ENCODE results near the gene LRP1. TPM values are rescaled to one million over a fixed set of nuclear protein-coding genes. Genes with fewer than 3 reads are reported as not detected.

Gene LRP1
- total RNA-seq, 1 donor from 2014 or later: 118 TPM

- Histone ChIP-seq H3K27ac (ENCODE audit: low read depth, low read length) (no peak overlapping the region), H3K4me3 (ENCODE audit: low read length in 3 of 3) (peak overlapping the region; percentile 37 to 45 (median 43)), H3K36me3 (ENCODE audit: control insufficient read depth in 3 of 3, insufficient read depth in 3 of 3, low read length in 3 of 3) (peaks cover 22 to 26% (median 23%) of the 10 kb centered on the region in 3 donors), H3K9me3 (ENCODE audit: control insufficient read depth in 3 of 3, low read length in 3 of 3) (no peaks in the 10 kb centered on the region), H3K4me1 (ENCODE audit: control insufficient read depth in 3 of 3, insufficient read depth in 3 of 3, low read length in 3 of 3) (peaks cover 69 to 94% (median 81%) of the 10 kb centered on the region in 3 donors), H3K27me3 (ENCODE audit: control insufficient read depth in 3 of 3, insufficient read depth in 3 of 3, low read length in 3 of 3) (peaks cover 15 to 35% (median 28%) of the 10 kb centered on the region in 3 donors), H3K9ac (ENCODE audit: low read depth in 1 of 3, low read length in 3 of 3) (peak overlapping the region in 1 of 3 donors; percentile 16)
Observed at GRCh38 chr12:57242691-57243454, 114.6 kb downstream of the LRP1 start.

GRCh38 chr12:57243521-57244311, 115.4 kb downstream of the LRP1 start:
- Histone ChIP-seq H3K36me3 (ENCODE audit: control insufficient read depth in 3 of 3, insufficient read depth in 3 of 3, low read length in 3 of 3) (peaks cover 25 to 32% (median 29%) of the 10 kb centered on the region in 3 donors), H3K27ac (ENCODE audit: low read depth, low read length) (no peak overlapping the region), H3K27me3 (ENCODE audit: control insufficient read depth in 3 of 3, insufficient read depth in 3 of 3, low read length in 3 of 3) (peaks cover 7 to 28% (median 26%) of the 10 kb centered on the region in 3 donors), H3K9me3 (ENCODE audit: control insufficient read depth in 3 of 3, low read length in 3 of 3) (no peaks in the 10 kb centered on the region), H3K4me3 (ENCODE audit: low read length in 3 of 3) (peak overlapping the region; percentile 11 to 43 (median 29)), H3K9ac (ENCODE audit: low read depth in 1 of 3, low read length in 3 of 3) (peak overlapping the region in 2 of 3 donors; percentile 38 to 54), H3K4me1 (ENCODE audit: control insufficient read depth in 3 of 3, insufficient read depth in 3 of 3, low read length in 3 of 3) (peaks cover 72 to 95% (median 80%) of the 10 kb centered on the region in 3 donors)

- H3K4me1 ChIP-seq (ENCODE audit: control insufficient read depth in 3 of 3, insufficient read depth in 3 of 3, low read length in 3 of 3): peaks cover 74 to 92% (median 81%) of the 10 kb centered on the region in 3 donors
- peak overlapping the region in 2 of 3 donors; percentile 38 to 54 for H3K9ac ChIP-seq (ENCODE audit: low read depth in 1 of 3, low read length in 3 of 3)
- H3K27me3 ChIP-seq (ENCODE audit: control insufficient read depth in 3 of 3, insufficient read depth in 3 of 3, low read length in 3 of 3): peaks cover 6 to 26% (median 25%) of the 10 kb centered on the region in 3 donors
- H3K36me3 ChIP-seq (ENCODE audit: control insufficient read depth in 3 of 3, insufficient read depth in 3 of 3, low read length in 3 of 3): peaks cover 25 to 35% (median 30%) of the 10 kb centered on the region in 3 donors
- H3K4me3 ChIP-seq (ENCODE audit: low read length in 3 of 3): peak overlapping the region; percentile 11 to 43 (median 17)
- H3K9me3 ChIP-seq (ENCODE audit: control insufficient read depth in 3 of 3, low read length in 3 of 3): no peaks in the 10 kb centered on the region
- H3K27ac ChIP-seq (ENCODE audit: low read depth, low read length): no peak overlapping the region
Observed at GRCh38 chr12:57244312-57244696, 116.0 kb downstream of the LRP1 start.

- Histone ChIP-seq H3K9me3 (ENCODE audit: control insufficient read depth in 3 of 3, low read length in 3 of 3) (no peaks in the 10 kb centered on the region), H3K27ac (ENCODE audit: low read depth, low read length) (no peak overlapping the region), H3K4me1 (ENCODE audit: control insufficient read depth in 3 of 3, insufficient read depth in 3 of 3, low read length in 3 of 3) (peaks cover 49 to 75% (median 57%) of the 10 kb centered on the region in 3 donors), H3K9ac (ENCODE audit: low read depth in 1 of 3, low read length in 3 of 3) (peak overlapping the region in 1 of 3 donors; percentile 57), H3K27me3 (ENCODE audit: control insufficient read depth in 3 of 3, insufficient read depth in 3 of 3, low read length in 3 of 3) (peaks cover 0 to 13% (median 10%) of the 10 kb centered on the region in 3 donors), H3K4me3 (ENCODE audit: low read length in 3 of 3) (peak overlapping the region in 2 of 3 donors; percentile 11 to 26), H3K36me3 (ENCODE audit: control insufficient read depth in 3 of 3, insufficient read depth in 3 of 3, low read length in 3 of 3) (peaks cover 29 to 42% (median 35%) of the 10 kb centered on the region in 3 donors)
Observed at GRCh38 chr12:57247041-57247440, 118.8 kb downstream of the LRP1 start.

- H3K27me3 ChIP-seq (ENCODE audit: control insufficient read depth in 3 of 3, insufficient read depth in 3 of 3, low read length in 3 of 3): no peaks in the 10 kb centered on the region
- H3K4me3 ChIP-seq (ENCODE audit: low read length in 3 of 3): peak overlapping the region; percentile 79 to 92 (median 83)
- H3K9ac ChIP-seq (ENCODE audit: low read depth in 1 of 3, low read length in 3 of 3): peak overlapping the region; percentile 86 to 90 (median 86)
- H3K4me1 ChIP-seq (ENCODE audit: control insufficient read depth in 3 of 3, insufficient read depth in 3 of 3, low read length in 3 of 3): peaks cover 34 to 60% (median 42%) of the 10 kb centered on the region in 3 donors
- peaks cover 25 to 37% (median 35%) of the 10 kb centered on the region in 3 donors for H3K36me3 ChIP-seq (ENCODE audit: control insufficient read depth in 3 of 3, insufficient read depth in 3 of 3, low read length in 3 of 3)
- H3K9me3 ChIP-seq (ENCODE audit: control insufficient read depth in 3 of 3, low read length in 3 of 3): no peaks in the 10 kb centered on the region
- H3K27ac ChIP-seq (ENCODE audit: low read depth, low read length): peak overlapping the region; percentile 94
Observed at GRCh38 chr12:57248934-57249742, 120.9 kb downstream of the LRP1 start.

- Histone ChIP-seq H3K27ac (ENCODE audit: low read depth, low read length) (peak overlapping the region; percentile 94), H3K4me1 (ENCODE audit: control insufficient read depth in 3 of 3, insufficient read depth in 3 of 3, low read length in 3 of 3) (peaks cover 24 to 46% (median 31%) of the 10 kb centered on the region in 3 donors), H3K9me3 (ENCODE audit: control insufficient read depth in 3 of 3, low read length in 3 of 3) (no peaks in the 10 kb centered on the region), H3K4me3 (ENCODE audit: low read length in 3 of 3) (peak overlapping the region; percentile 79 to 92 (median 83)), H3K27me3 (ENCODE audit: control insufficient read depth in 3 of 3, insufficient read depth in 3 of 3, low read length in 3 of 3) (no peaks in the 10 kb centered on the region), H3K9ac (ENCODE audit: low read depth in 1 of 3, low read length in 3 of 3) (peak overlapping the region; percentile 90 to 96 (median 92)), H3K36me3 (ENCODE audit: control insufficient read depth in 3 of 3, insufficient read depth in 3 of 3, low read length in 3 of 3) (peaks cover 24 to 38% (median 24%) of the 10 kb centered on the region in 3 donors)
Observed at GRCh38 chr12:57250541-57250940, 122.3 kb downstream of the LRP1 start.

- no peaks in the 10 kb centered on the region for H3K27me3 ChIP-seq (ENCODE audit: control insufficient read depth in 3 of 3, insufficient read depth in 3 of 3, low read length in 3 of 3)
- peak within 1 kb of the TSS; percentile 79 to 92 (median 83) for H3K4me3 ChIP-seq (ENCODE audit: low read length in 3 of 3)
- H3K4me1 ChIP-seq (ENCODE audit: control insufficient read depth in 3 of 3, insufficient read depth in 3 of 3, low read length in 3 of 3): peaks cover 24 to 42% (median 29%) of the 10 kb centered on the region in 3 donors
- peak within 1 kb of the TSS; percentile 90 to 96 (median 92) for H3K9ac ChIP-seq (ENCODE audit: low read depth in 1 of 3, low read length in 3 of 3)
- H3K27ac ChIP-seq (ENCODE audit: low read depth, low read length): peak within 1 kb of the TSS; percentile 94
- no peaks in the 10 kb centered on the region for H3K9me3 ChIP-seq (ENCODE audit: control insufficient read depth in 3 of 3, low read length in 3 of 3)
- peaks cover 27 to 40% (median 27%) of the 10 kb centered on the region in 3 donors for H3K36me3 ChIP-seq (ENCODE audit: control insufficient read depth in 3 of 3, insufficient read depth in 3 of 3, low read length in 3 of 3)
Observed at GRCh38 chr12:57250956-57251355, 122.7 kb downstream of the LRP1 start, which contains the start of gene STAC3. Gene STAC3 (minus strand): TSS chr12:57251187. CDS start chr12:57249636, 1,551 bp downstream.

GRCh38 chr12:57254506-57255280, 126.4 kb downstream of the LRP1 start:
- H3K4me1 ChIP-seq (ENCODE audit: control insufficient read depth in 3 of 3, insufficient read depth in 3 of 3, low read length in 3 of 3): peaks cover 24 to 39% (median 30%) of the 10 kb centered on the region in 3 donors
- H3K27ac ChIP-seq (ENCODE audit: low read depth, low read length): no peak overlapping the region
- H3K27me3 ChIP-seq (ENCODE audit: control insufficient read depth in 3 of 3, insufficient read depth in 3 of 3, low read length in 3 of 3): no peaks in the 10 kb centered on the region
- H3K9ac ChIP-seq (ENCODE audit: low read depth in 1 of 3, low read length in 3 of 3): no peak overlapping the region
- H3K4me3 ChIP-seq (ENCODE audit: low read length in 3 of 3): no peak overlapping the region
- peaks cover 18 to 41% (median 30%) of the 10 kb centered on the region in 3 donors for H3K36me3 ChIP-seq (ENCODE audit: control insufficient read depth in 3 of 3, insufficient read depth in 3 of 3, low read length in 3 of 3)
- no peaks in the 10 kb centered on the region for H3K9me3 ChIP-seq (ENCODE audit: control insufficient read depth in 3 of 3, low read length in 3 of 3)

Measured in skeletal muscle tissue (tissue), 4 donors.